GM11168 (cell line): ENCODE results near the gene PCBD2.
"Not testable (repeated sequence)": the region's sequence is repeated elsewhere in the genome, so short reads cannot be mapped to it uniquely, and the experiment has no call there.

ENCODE experiments used
- in situ Hi-C: fragments of 300-500 bp; cut with MboI; formaldehyde crosslinking; loops from one replicate; pipeline ENCODE4 v1.12.0; 2022; ENCODE audit warnings: low sequenced_read_pairs; ENCODE audit not compliant: unreplicated experiment

PCBD2 gene

DNA sequence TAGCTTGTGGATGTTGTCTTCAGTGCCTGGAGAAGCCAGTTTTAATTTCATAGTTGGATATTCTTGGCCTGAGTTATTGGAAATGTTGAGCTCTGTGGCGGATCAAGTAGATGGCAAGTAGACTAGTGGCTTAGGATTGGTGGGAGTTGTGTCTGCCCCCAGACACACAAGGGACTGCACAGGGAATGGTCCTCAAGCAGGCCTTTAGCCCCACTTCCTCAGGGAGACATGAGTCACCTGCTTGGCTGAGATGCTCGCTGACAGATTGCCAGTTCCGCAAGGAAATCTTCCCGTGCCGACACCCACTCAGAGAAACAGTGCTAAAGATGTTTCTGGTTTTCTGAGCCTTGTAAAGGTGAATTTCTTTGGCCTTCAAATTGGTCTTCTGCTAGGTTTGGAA, 44.0 kb downstream of the PCBD2 start:
- in situ Hi-C loops = loop anchor here (25.0 kb wide), 1 partner anchor 1862 kb away; no protein-coding TSS in a partner anchor

DNA sequence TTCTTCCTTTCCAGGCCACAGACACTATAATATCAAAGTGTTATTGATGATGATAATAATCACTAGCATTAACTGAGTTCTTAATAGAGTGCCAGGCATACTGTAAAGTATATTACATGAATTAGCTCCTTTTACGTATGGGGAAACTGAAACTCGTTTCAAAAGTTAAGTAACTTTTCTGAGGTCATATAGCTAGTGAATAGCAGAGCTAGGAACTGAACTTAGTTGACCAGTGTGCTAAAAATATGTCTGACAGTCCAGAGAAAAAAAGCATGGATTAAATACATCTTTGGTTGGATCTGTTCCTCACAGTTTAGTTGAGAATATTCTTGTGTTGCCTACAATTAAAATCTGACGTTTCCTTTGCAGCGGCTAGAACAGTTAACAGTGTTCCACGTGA, 44.4 kb downstream of the PCBD2 start:
- in situ Hi-C loops = loop anchor here (25.0 kb wide), 1 partner anchor 1862 kb away; no protein-coding TSS in a partner anchor

DNA sequence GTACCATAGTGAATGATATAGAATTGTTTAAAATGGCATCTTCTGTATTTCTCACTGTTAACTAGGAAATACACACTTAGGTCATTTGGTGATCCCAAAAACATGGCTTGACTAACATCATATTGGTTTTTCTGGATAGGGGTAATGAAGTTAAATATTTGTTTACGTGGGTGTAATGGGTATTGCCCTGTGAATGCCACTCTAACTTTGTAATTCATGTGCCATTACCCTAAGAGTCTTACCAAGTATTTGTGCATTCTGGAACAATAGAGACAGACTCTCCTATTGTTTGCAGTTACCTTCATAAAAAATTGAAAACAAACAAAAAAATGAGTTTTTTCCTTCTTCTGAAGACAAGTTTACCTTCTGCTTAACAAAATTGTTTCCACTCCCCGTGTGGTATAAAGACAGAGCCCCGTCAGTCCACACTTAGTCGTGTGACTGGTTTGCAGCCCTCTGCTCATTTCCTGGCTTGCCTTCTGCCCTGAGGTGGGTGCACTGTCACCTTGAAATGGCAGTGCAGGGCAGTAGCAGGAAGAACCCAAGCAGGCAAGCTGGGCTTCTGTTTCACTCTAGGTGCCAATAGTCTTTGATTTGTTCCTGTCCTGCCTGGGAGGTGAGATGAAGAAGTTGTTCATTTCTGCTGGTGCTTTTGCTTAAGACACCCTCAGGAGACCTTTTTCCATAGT, 53.1 kb downstream of the PCBD2 start:
- in situ Hi-C loops = no loop called here

DNA sequence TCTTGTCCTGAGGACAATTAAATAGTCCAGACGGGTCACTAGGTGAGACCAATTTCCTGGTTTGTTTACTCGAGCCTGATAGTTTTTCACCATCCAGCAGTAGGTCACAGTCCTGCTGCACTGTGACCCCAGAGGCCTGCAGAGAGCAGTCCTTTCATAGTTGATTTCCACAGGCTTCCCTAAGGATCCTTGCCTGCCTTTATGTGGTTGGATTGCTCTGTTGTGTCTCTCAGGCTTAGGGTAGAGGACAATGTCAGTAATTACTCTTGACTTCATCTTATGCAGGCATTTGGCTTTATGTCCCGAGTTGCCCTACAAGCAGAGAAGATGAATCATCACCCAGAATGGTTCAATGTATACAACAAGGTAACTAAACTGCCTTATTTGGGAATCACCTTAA, 53.8 kb downstream of the PCBD2 start:
- in situ Hi-C loops = no loop called here

DNA sequence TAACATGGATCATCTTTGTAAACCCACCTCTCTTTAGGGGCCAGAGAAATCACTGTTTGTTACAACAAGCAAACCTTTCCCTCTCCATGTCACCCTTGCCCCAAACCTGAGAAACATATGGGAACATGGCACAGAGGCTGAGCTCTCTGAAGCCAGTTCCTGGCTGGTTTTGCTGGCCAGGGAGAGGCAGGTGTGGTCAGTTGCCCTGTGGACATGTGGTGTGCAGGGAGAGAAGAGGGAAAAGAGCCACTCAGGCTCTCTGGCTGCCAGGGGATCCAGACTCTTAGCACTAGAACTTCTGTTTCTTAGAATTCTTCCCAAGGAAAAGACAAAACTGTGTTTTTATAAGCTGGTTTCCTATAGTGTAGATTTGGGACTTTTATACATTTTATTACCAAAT, 58.2 kb downstream of the PCBD2 start:
- in situ Hi-C loops = no loop called here

DNA sequence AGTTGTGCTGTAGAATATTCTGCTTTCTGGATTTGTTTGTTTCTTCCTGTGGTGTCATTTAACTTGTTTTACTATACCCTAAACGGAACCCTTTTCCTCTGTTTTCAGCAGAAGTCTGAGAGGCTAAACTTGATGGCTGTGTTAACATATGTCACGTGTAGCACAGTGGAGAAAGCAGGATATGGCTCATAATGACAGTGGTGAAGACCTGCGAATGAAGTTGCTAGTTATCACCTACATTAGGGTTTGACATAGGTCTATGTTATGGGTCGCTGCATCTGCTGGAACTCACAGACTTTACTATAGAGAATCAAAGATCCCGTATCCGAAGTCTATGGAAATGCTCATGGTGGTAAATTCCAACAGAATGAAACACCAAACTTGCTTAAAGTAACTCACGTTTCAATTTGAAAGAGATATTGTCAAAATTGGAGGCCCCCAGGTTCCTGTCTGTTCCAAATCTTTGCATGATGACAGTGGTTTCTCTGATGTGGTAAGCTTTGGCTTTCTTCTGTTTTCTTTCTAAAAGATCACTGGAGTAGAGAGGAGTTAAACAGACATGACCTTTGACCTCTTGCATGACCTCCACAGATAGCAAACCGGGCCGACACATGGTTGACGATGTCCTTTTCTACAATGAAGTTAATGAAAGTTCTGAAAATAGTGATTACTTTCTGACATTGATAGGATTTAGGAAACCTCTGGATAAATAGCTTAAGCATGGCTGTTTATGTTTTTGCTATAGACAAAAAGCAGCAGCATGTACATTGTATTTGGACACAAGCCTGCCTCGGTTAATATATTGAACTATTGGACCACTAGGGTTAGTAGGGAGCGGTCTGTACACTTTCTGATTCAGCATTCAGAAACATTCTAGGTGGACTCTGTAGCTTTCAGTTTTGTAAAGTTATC, 59.7 kb downstream of the PCBD2 start:
- in situ Hi-C loops = no loop called here

DNA sequence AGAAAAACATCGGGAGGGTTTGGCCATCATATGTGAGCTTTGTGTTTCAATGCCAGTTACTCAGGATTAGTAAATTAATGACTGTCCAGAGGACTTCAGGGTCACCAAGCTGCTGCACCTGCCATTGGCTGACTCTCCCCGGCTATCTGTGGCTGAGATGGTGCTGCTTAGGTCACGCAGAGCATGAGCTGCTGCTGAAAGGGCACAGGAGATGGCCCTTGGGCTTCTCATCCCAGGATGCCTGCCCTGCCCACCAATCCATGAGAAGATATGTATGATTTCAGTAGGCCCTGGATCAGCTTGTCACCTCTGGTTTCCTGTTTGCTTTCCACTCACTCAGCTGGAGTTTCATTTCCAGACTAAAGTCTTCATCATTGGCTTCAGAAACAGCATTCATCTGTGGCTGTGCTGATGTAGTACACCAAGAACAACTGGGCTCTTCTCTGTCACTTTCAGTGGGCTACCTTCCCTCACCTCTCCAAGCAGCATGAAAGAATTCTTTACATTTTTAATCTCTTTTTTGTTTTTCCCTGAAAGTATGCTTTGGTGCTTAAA, 60.4 kb downstream of the PCBD2 start:
- in situ Hi-C loops = no loop called here

DNA sequence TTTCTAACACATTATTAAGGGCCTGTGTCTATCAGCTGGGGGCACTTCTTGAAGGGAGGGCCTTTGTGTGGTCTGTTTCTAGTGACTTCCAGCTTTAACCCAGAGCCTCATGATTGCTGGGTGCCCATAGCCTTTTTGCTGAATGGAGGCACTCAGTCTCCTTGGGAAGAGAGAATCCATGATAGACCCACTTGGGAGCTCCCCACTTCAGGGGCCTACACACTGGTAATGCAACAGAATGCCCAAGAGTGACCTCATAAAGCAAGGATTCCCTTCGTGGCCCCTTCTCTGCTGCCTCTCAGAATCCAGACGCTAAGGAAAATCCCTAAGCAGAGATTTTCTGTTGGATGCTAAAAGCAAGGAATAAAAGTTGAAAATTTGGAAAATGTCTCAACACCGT, 62.7 kb downstream of the PCBD2 start, which contains the start of gene CATSPER3:
Gene CATSPER3, plus strand, starts transcription at position 301 of the 400 bp plus-strand sequence. Its CDS starts 85 bp downstream, at position 386.
- in situ Hi-C loops = no loop called here

DNA sequence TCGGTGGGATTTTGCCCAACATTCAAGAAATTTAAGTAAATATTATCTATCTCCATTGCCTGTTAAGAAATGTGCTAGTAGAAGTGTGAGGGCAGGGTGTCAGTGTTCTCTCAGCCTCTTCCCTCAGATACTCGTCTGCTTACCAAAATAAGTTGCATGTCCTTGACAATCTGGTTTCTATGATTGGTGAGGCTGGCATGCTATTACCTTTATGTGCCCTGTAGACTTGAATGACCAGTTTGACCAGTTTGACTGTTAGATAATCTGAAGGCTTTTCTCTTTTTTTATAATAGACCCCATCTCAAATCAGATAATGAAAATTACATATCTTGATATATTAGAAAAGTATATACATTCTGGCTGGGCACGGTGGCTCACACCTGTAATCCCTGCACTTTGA, 63.1 kb downstream of the PCBD2 start:
- in situ Hi-C loops = no loop called here

DNA sequence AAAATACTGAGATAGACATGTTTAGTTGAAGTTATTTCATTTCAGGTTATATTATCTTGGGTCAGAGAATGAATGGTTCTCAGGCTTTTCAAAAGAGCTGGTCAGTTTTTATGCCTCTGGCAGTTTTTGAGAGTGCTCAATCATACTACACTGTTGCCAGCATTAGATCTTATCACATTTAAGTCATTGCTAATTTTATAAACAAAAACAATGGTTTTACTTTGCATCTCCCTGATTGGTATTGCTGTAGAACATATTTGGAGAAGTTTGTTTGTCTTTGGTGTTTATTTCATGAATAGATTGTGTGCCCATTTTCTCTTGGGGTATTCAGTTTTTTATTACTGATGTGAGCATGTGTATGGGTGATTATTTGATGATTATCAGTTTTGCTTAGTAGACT, 64.2 kb downstream of the PCBD2 start:
- in situ Hi-C loops = no loop called here

DNA sequence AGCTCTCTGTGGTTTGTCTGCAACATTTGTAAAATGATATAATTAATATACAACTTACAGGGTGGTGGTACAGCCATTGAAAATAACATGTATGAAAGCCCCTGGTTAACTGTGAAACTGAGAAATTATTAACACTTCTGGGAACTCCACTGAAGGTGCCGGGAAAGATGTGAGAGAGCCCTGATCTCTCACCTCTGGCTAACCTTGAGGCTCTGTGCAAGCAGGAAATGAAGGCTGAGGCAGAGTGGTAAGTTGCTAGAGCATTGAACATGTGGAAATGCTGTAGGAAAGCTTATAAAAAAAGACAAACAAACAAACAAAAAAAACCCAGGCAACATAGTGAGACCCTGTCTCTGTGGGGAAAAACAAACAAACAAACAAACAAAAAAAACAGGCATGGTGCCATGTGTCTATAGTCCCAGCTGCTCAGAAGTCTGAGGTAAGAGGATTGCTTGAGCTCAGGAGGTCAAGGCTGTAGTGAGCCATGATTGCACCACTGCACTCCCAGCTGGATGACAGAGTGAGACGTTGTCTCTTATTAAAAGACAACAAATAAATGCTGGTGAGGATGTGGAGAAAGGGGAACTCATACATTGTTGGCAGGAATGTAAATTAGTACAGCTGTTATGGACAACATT, 70.3 kb downstream of the PCBD2 start:
- in situ Hi-C loops = no loop called here

DNA sequence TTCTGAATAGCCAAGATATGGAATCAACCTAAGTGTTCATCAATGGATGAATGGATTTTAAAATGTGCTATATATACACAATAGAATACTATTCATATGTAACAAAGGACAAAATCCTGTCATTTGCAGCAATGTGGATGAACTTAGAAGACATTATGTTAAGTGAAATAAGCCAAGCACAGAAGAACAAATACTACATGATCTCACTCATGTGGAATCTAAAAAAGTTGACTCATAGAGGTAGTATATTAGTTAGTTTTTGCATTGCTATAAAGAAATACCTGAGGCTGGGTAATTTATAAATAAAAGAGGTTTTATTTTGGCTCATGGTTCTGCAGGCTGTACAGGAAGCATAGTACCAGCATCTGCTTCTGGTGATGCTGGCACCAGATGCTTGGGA, 70.9 kb downstream of the PCBD2 start:
- in situ Hi-C loops = no loop called here

DNA sequence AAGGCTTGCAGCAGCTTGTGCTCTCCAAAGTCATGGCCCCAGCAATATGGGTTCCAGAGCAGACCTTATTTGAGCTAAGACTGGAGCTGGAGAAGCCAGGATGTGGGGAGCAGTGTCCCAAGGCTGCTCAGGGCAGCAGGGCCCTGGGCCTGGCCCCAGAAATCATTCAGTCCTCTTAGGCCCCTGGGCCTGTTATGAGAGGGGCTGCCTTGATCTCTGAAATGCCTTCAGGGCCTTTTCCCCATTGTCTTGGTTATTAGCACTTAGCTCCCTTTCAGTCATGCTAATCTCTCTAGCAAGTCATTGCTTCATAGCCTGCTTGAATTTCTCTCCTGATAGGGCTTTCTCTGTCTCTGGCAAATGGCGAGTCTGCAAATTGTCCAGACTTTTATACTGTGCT, 71.9 kb downstream of the PCBD2 start:
- in situ Hi-C loops = no loop called here

DNA sequence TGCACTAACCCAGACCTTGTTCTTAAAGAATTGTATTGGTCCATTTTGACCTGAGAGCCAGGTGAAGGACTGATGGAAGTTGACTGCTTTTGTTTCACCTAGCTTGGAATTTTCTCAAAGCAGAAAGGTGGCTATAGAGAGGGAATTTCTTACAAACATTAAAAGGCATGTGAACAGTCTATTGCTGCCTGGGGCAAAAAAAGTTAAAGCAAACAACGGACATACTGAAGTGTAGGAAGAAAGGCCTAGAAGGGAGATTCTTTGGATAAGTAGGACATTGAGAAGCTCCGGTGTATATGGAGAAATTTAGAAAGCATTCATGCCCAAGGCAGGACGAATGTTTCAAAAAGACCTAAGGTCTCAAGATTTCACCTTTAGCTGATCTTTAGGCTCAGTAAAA, 74.5 kb downstream of the PCBD2 start:
- in situ Hi-C loops = no loop called here

DNA sequence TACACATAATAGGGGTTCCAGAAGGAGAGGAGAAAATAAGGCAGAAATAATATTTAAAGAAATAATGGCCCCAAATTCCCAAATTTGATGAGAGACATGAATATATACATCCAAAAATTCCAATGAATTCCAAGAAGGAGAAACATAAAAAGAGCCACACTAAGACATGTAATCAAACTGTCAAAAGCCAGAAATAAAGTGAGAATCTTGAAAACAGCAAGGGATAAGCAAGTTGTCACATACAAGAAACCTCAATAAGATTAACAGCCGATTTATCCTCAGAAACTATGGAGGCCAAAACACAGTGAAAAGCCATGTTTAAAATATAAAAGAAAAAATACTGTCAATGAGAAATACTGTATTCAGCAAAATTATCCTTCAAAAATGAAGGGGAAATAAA, 77.3 kb downstream of the PCBD2 start:
- in situ Hi-C loops = no loop called here

DNA sequence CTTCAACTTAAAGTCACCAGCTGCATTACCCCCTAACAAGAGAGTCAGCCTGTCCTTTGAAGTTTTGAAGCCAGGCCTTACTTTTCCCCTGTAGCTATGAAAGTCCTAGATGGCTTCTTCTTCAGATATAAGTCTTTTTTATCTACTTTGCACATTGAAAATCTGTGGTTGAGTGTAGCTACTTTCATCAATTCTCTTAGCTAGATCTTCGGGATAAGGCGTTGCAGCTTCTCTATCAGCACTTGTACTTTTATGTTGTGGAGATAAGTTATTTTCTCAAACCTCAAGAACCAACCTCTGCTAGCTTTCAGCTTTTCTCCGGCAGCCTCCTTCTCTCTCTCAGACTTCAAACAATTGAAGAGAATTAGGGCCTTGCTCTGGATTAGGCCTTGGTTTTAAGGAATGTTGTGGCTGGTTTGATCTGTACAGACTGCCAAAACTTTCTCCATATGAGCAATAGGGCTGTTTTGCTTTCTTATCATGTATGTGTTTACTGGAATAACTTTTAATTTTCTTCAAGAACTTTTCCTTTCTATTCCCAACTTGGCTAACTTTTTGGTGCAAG, 84.4 kb downstream of the PCBD2 start:
- in situ Hi-C loops = no loop called here

DNA sequence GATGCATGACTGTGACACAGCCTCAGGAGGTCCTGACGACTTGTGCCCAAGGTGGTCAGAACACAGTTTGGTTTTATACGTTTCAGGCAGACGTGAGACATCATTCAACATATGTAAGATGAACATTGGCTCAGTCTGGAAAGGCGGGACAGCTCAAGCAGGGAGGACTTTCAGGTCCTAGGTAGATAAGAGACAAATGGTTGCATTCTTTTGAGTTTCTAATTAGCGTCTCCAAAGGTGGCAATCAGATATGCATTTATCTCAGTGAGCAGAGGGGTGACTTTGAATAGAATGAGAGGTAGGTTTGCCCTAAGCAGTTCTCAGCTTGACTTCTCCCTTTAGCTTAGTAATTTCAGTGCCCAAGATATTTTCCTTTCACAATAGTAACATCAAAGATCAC, 85.3 kb downstream of the PCBD2 start:
- in situ Hi-C loops = not testable (repeated sequence)

DNA sequence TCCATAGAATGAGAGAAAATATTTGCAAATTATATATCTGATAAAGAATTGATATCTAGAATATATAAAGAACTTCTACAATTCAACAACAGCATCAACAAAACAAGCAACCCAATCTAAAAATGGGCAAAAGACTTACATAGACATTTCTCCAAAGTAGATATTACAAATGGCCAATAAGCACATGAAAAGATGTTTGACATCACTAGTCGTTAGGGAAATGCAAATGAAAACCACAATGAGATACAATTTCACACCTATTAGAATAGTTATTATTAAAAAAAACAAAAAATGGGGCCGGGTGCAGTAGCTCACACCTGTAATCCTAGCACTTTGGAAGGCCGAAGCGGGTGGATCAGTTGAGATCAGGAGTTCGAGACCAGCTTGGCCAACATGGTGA, 87.2 kb downstream of the PCBD2 start:
- in situ Hi-C loops = no loop called here

DNA sequence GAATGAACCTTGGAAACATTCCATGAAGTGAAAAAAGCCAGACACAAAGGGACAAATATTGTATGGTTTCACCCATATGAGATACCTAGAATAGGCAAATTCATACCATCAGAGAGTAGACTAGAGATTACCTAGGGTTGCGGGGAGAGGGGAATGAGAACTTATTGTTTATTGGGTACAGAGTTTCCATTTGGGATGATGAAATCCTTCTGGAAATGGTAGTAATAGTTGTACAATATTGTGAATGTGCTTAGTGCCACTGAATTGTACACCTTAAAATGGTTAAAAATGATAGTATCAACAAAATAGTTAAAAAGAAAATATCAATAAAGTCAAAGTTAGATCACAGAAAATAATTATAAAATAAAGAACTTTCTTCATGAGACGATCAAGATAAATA, 88.2 kb downstream of the PCBD2 start:
- in situ Hi-C loops = no loop called here

DNA sequence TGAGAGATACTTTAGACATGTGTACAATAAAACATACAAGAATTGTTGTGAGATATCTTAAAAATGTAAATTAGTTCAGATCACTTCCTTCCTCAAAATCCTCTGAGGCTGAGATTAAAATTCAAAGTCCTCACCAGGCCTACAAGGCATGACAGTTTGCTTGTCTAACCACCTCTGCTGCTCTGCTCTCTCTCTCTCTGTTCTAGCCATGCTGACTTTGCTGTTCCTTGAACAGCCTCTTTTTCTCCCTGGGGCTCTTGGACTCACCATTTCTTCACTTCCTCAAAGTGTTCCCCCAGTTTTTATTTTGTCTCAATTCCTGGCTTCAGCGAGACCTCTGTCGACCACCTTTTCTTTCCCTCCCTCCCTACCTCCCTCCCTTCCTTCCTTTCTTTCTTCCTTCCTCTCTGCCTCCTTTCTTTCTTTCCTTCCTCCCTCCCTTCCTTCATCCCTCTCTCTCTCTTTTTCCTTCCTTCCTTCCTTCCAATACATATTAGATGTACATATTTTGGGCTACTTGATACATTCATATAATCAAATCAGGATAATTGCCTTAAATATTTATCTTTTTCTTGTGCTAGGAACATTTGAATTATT, 89.7 kb downstream of the PCBD2 start:
- in situ Hi-C loops = no loop called here
